GM12878 (cell line): ENCODE measurements around the gene FCAMR. TPM values are rescaled to one million over a fixed set of nuclear protein-coding genes. Genes with fewer than 3 reads are reported as not detected.
A peak's percentile ranks its signal among the peaks of the same experiment; 100 is the strongest.

Source experiments
- ATAC-seq: fragments of 200-7000 bp; cut with Tn5 transposase; 3 replicates; pipeline ENCODE4 v1.9.1; 2020; ENCODE audit warnings: mild to moderate bottlenecking, moderate library complexity
- BruUV-seq: library from RNA; stranded (reverse); fragments of 400-500 nt; replicated peaks from 2 replicates; lab custom pipeline; 2021; lab: Mats Ljungman, UMichigan
- CTCF ChIA-PET: fragments of 300-600 bp; sonication (Branson Sonifier 250); formaldehyde crosslinking; extraction: SDS; loops from one replicate; lab custom pipeline; 2021; ENCODE audit warnings: inconsistent platforms; lab: Yijun Ruan, JAX
- POLR2A ChIA-PET: fragments of 350-600 bp; formaldehyde crosslinking; extraction: SDS; loops from one replicate; lab custom pipeline; 2021; ENCODE audit warnings: inconsistent platforms; lab: Charles Lee
- RAD21 ChIA-PET: fragments of 300-600 bp; sonication (Branson Sonifier 250); formaldehyde crosslinking; loops from one replicate; lab custom pipeline; 2023; ENCODE audit warnings: antibody characterized with exemption; ENCODE audit not compliant: unreplicated experiment; lab: Charles Lee
- SMC1A ChIA-PET: fragments of 300-600 bp; sonication (Branson Sonifier 250); formaldehyde crosslinking; loops from one replicate; lab custom pipeline; 2023; ENCODE audit not compliant: unreplicated experiment, uncharacterized antibody; lab: Charles Lee
- DNase-seq: peaks from one replicate; pipeline ENCODE4 v3.0.0-alpha.2; 2011; ENCODE audit warnings: low read depth, low spot score
- FAIRE-seq: peaks from 3 replicates; lab custom pipeline; 2011; peaks lifted over from hg19 to GRCh38; lab: Jason Lieb, UNC
- H2AFZ ChIP-seq: 2 replicates; pipeline ENCODE4 v1.6.0; 2011; ENCODE audit warnings: low read depth, low read length, control low read depth; ENCODE audit not compliant: control insufficient read depth
- H3K27ac ChIP-seq: 2 replicates; pipeline ENCODE4 v1.5.1; 2011; ENCODE audit warnings: control low read depth; ENCODE audit not compliant: control insufficient read depth, insufficient read depth
- H3K27me3 ChIP-seq, 2 experiments: replicated peaks in 1 of 2; 2 replicates each; pipeline versions ENCODE4 v1.6.0 to v1.6.1; 2011; ENCODE audit warnings: low read length in 1 of 2; ENCODE audit not compliant: control insufficient read depth in 2 of 2, insufficient read depth in 2 of 2
- H3K36me3 ChIP-seq, 2 experiments: 2 replicates each; pipeline ENCODE4 v1.5.1; 2011; ENCODE audit warnings: low read length in 1 of 2; ENCODE audit not compliant: control insufficient read depth in 2 of 2, insufficient read depth in 2 of 2
- H3K4me1 ChIP-seq: 2 replicates; pipeline ENCODE4 v1.6.1; 2011; ENCODE audit warnings: mild to moderate bottlenecking, low read length, moderate library complexity, mixed read lengths; ENCODE audit not compliant: control insufficient read depth, insufficient read depth
- H3K4me2 ChIP-seq: 2 replicates; pipeline ENCODE4 v1.6.0; 2011; ENCODE audit warnings: control low read depth; ENCODE audit not compliant: control insufficient read depth, insufficient read depth
- H3K4me3 ChIP-seq: fragments of 200-600 bp; sonication (generic); 2 replicates; pipeline ENCODE4 v1.5.1; 2016
- H3K79me2 ChIP-seq: 2 replicates; pipeline ENCODE4 v1.6.0; 2011; ENCODE audit warnings: low read length; ENCODE audit not compliant: control insufficient read depth, insufficient read depth
- H3K9ac ChIP-seq: 2 replicates; pipeline ENCODE4 v1.8.0; 2011; ENCODE audit warnings: low read length, control low read depth, mixed read lengths; ENCODE audit not compliant: control insufficient read depth, insufficient read depth
- H3K9me3 ChIP-seq: replicated peaks from 3 replicates; pipeline ENCODE4 v1.5.1; 2011; ENCODE audit warnings: mild to moderate bottlenecking, low read length; ENCODE audit not compliant: control insufficient read depth, insufficient read depth
- H4K20me1 ChIP-seq: 2 replicates; pipeline ENCODE4 v1.6.0; 2011; ENCODE audit not compliant: control insufficient read depth, insufficient read depth
- BCL3 ChIP-seq: IDR thresholded peaks from 2 replicates; pipeline ENCODE4 v1.6.1; 2011; ENCODE audit warnings: borderline replicate concordance, low read depth, mild to moderate bottlenecking, moderate library complexity, low read length; ENCODE audit not compliant: insufficient read depth, poor library complexity, severe bottlenecking
- RAD21 ChIP-seq: IDR thresholded peaks from 2 replicates; pipeline ENCODE4 v1.6.1; 2011; ENCODE audit warnings: mild to moderate bottlenecking, low read depth, low read length, moderate library complexity; ENCODE audit not compliant: insufficient read depth
- SMAD5 ChIP-seq: IDR thresholded peaks from 2 replicates; pipeline ENCODE4 v1.6.1; 2016; ENCODE audit warnings: antibody characterized with exemption, low read depth
- SMC3 ChIP-seq: IDR thresholded peaks from 2 replicates; pipeline ENCODE4 v1.6.1; 2011; ENCODE audit warnings: low read length, improper control_type of control experiment, borderline replicate concordance
- ZNF384 ChIP-seq: IDR thresholded peaks from 2 replicates; pipeline ENCODE4 v1.6.1; 2012; ENCODE audit warnings: low read depth, mild to moderate bottlenecking, low read length, improper control_type of control experiment, borderline replicate concordance
- WGBS: methylation state at CpG from one replicate; pipeline ENCODE4 v1.1.6; 2016; ENCODE audit warnings: low lambda C conversion rate; ENCODE audit not compliant: insufficient replicate concordance, insufficient coverage; ENCODE audit errors: missing lambda C conversion rate; 5-methylcytosine and 5-hydroxymethylcytosine counted together
- in situ Hi-C: fragments of 300-500 bp; cut with MboI; formaldehyde crosslinking; loops from 9 replicates; pipeline ENCODE4 v1.14.3; 2018; ENCODE audit warnings: mixed read lengths
- intact Hi-C: fragments of 100-400 bp; cut with micrococcal nuclease; formaldehyde crosslinking; loops from one replicate; pipeline ENCODE4 v1.14.2; 2022; ENCODE audit not compliant: unreplicated experiment
- polyA plus RNA-seq, 11 experiments: library from polyadenylated mRNA; depleted of rRNA in 4 of 11; unstranded in 6 of 11; stranded (reverse) in 5 of 11; fragments of >200 nt; fragmentation: Nextera tagmentation in 4 of 11; fragmentation: Illumina TruSeq in 1 of 11; extraction: Ambion mirVana in 4 of 11; extraction: Trizol in 1 of 11; gene quantifications; 1 replicate in 1 of 11; 2 replicates in 10 of 11; pipeline versions ENCODE4 v1.2.1 to v1.2.3, GENCODE V29; 2011 to 2016; ENCODE audit warnings: inconsistent platforms in 2 of 11, missing spikeins in 2 of 11, low read depth in 1 of 11
- total RNA-seq, 4 experiments: library from RNA; depleted of rRNA in 3 of 4; stranded (reverse); fragments of >200 nt in 3 of 4; fragmentation: Illumina TruSeq in 1 of 4; extraction: Trizol in 1 of 4; gene quantifications; 2 replicates each; pipeline versions ENCODE4 v1.2.1 to v1.2.3, GENCODE V29; 2013 to 2021
- TF ChIP-seq, protein P1 (sequence below), 3 experiments: IDR thresholded peaks in 2 of 3; conservative IDR thresholded peaks in 1 of 3; 2 replicates each; pipeline ENCODE4 v1.5.1; 2011; ENCODE audit warnings: low read depth in 3 of 3, low read length in 3 of 3, mild to moderate bottlenecking in 3 of 3, control low read depth in 2 of 3, moderate library complexity in 2 of 3, inconsistent platforms in 1 of 3, mixed read lengths in 1 of 3; ENCODE audit not compliant: control insufficient read depth in 2 of 3, insufficient read depth in 1 of 3; ENCODE audit errors: extremely low read depth in 1 of 3
- TF ChIP-seq, protein P2 (sequence below): IDR thresholded peaks from 2 replicates; pipeline ENCODE4 v1.6.1; 2012; ENCODE audit warnings: low read length, inconsistent platforms

FCAMR gene
- total and polyA plus RNA-seq, 10 of the 15 experiments (the other 5 are each of a cell fraction or from before 2014, with no cell fraction given) = 0.04 to 0.15 (median 0.06) TPM; not detected in 3

DNA sequence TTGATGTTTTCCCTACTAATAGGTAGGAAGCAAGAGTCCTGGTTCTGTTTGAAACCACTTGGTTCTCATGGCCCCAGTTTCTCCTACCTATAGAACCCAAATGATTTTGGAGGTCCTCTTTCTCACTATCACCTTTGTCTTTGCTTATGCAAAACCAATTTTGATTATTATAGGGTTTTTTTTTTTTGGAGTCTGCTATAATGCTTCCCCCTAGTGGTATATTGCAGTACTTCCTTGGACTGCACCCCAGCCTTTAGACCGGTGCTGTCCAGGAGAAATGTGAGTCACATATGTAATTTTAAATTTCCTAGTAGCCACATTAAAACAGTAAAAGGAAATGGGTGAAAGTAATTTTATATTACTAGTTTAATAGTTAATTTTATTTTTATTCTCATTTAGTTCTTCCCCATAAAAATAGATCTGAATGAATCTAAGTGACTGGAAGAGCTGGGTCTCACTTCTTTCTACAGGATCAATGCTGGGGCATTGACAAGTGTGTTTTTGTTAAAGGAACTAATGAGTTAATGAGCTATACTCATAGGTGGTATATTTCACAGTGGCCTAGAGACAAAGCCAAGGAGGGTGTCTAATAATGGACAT is 59.1 kb downstream of the FCAMR start:
- BruUV-seq = no TSS peak
- ATAC-seq = peak; percentile 64
- Histone ChIP-seq H3K27me3 (no peaks in the 10 kb centered on the region), H3K9me3 (no peaks in the 10 kb centered on the region), H4K20me1 (peaks cover 7% of the 10 kb centered on the region), H3K36me3 (peaks cover 23 to 40% of the 10 kb centered on the region in 2 experiments), H3K4me2 (no peak overlapping the region), H3K9ac (no peak overlapping the region), H2AFZ (no peak overlapping the region), H3K4me3 (no peak overlapping the region), H3K79me2 (peaks cover 30% of the 10 kb centered on the region), H3K27ac (no peak overlapping the region), H3K4me1 (peaks cover 26% of the 10 kb centered on the region)
- TF ChIP-seq SMAD5 (no peak), ZNF384 (peak; percentile 88), SMC3 (peak; percentile 59; the same call in 1 of the 2 replicates), BCL3 (no peak), RAD21 (peak; percentile 55)
- TF ChIP-seq, protein P1, sequence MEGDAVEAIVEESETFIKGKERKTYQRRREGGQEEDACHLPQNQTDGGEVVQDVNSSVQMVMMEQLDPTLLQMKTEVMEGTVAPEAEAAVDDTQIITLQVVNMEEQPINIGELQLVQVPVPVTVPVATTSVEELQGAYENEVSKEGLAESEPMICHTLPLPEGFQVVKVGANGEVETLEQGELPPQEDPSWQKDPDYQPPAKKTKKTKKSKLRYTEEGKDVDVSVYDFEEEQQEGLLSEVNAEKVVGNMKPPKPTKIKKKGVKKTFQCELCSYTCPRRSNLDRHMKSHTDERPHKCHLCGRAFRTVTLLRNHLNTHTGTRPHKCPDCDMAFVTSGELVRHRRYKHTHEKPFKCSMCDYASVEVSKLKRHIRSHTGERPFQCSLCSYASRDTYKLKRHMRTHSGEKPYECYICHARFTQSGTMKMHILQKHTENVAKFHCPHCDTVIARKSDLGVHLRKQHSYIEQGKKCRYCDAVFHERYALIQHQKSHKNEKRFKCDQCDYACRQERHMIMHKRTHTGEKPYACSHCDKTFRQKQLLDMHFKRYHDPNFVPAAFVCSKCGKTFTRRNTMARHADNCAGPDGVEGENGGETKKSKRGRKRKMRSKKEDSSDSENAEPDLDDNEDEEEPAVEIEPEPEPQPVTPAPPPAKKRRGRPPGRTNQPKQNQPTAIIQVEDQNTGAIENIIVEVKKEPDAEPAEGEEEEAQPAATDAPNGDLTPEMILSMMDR (IDR thresholded peaks at IDR 0.05 in 2 of 3, conservative IDR thresholded peaks at IDR 0.05 in 1 of 3; ENCODE audit: control insufficient read depth in 2 of 3, extremely low read depth in 1 of 3, insufficient read depth in 1 of 3, low read depth in 3 of 3, low read length in 3 of 3) = peak; percentile 62 to 73 (median 65)
- TF ChIP-seq, protein P2, sequence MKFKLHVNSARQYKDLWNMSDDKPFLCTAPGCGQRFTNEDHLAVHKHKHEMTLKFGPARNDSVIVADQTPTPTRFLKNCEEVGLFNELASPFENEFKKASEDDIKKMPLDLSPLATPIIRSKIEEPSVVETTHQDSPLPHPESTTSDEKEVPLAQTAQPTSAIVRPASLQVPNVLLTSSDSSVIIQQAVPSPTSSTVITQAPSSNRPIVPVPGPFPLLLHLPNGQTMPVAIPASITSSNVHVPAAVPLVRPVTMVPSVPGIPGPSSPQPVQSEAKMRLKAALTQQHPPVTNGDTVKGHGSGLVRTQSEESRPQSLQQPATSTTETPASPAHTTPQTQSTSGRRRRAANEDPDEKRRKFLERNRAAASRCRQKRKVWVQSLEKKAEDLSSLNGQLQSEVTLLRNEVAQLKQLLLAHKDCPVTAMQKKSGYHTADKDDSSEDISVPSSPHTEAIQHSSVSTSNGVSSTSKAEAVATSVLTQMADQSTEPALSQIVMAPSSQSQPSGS = 0 out of 2 replicates have a peak, but pooled peaks have one; percentile 19
- POLR2A ChIA-PET = interaction anchor here (2.6 to 12.2 kb wide), 2 partner anchors 12 to 20 kb away, joined by 15 to 222 read pairs; partner anchors contain the start of gene FCMR
- SMC1A ChIA-PET = interaction anchor here (0.7 to 12.6 kb wide), 27 partner anchors 8 to 589 kb away, joined by 3 to 431 read pairs (median 14); partner anchors contain the start of genes DYRK3, FCAMR, FCMR and IL20
- DNase-seq = no peak
- FAIRE-seq = peak; percentile 52
- whole genome bisulfite sequencing = 4% methylated on average over 1 of the region's 1 CpG
- intact Hi-C loops (loop anchor here (10.0 kb wide), 1 partner anchor 406 kb away; the partner anchor contains the start of gene RASSF5), in situ Hi-C loops (loop anchor here (5.0 kb wide), 2 partner anchors 99 to 184 kb away; no protein-coding TSS in a partner anchor)
- CTCF ChIA-PET = interaction anchor here (0.7 to 12.9 kb wide), 47 partner anchors 9 to 319 kb away, joined by 3 to 643 read pairs (median 11); partner anchors contain the start of genes DYRK3, FCAMR, FCMR and IL20
- RAD21 ChIA-PET = interaction anchor here (0.7 to 12.9 kb wide), 15 partner anchors 11 to 280 kb away, joined by 3 to 371 read pairs (median 11); partner anchors contain the start of gene FCMR
